PC-9 (cell line): Measurements from ENCODE around the gene CKS1B. TPM values are rescaled to one million over a fixed set of nuclear protein-coding genes. Genes with fewer than 3 reads are reported as not detected.

Experiments used
- BruUV-seq: library from RNA; stranded (reverse); fragments of 400-500 nt; replicated peaks from 2 replicates; lab custom pipeline; 2021; lab: Mats Ljungman, UMichigan
- CTCF ChIA-PET: fragments of 300-600 bp; sonication (Branson Sonifier 250); formaldehyde crosslinking; loops from one replicate; lab custom pipeline; 2022; ENCODE audit warnings: antibody characterized with exemption; lab: Charles Lee
- POLR2A ChIA-PET: fragments of 300-600 bp; sonication (Branson Sonifier 250); formaldehyde crosslinking; loops from one replicate; lab custom pipeline; 2022; ENCODE audit warnings: antibody characterized with exemption; ENCODE audit not compliant: unreplicated experiment; lab: Charles Lee
- DNase-seq, 2 experiments: peaks; one replicate each; pipeline versions ENCODE4 v3.0.0 to v3.0.0-alpha.2; 2015 to 2022; ENCODE audit warnings: mixed read lengths in 1 of 2
- H2AFZ ChIP-seq: fragments of 200-600 bp; sonication (generic); 2 replicates; pipeline ENCODE4 v1.8.1; 2017; ENCODE audit warnings: antibody characterized with exemption
- H3F3A ChIP-seq: fragments of 200-600 bp; sonication (generic); 2 replicates; pipeline ENCODE4 v1.8.1; 2017; ENCODE audit warnings: antibody characterized with exemption, mild to moderate bottlenecking, low read depth; ENCODE audit not compliant: insufficient read depth
- H3K27ac ChIP-seq: fragments of 200-600 bp; sonication (generic); 2 replicates; pipeline ENCODE4 v1.6.1; 2016; ENCODE audit warnings: mixed run types
- H3K27me3 ChIP-seq: fragments of 200-600 bp; sonication (generic); 2 replicates; pipeline ENCODE4 v1.6.1; 2016; ENCODE audit warnings: low read depth, mixed run types; ENCODE audit not compliant: insufficient read depth
- H3K36me3 ChIP-seq: fragments of 200-600 bp; sonication (generic); 2 replicates; pipeline ENCODE4 v1.6.1; 2016; ENCODE audit warnings: low read depth, mixed run types
- H3K4me1 ChIP-seq: fragments of 200-600 bp; sonication (generic); replicated peaks from 2 replicates; pipeline ENCODE4 v1.6.1; 2016; ENCODE audit warnings: mixed run types; ENCODE audit not compliant: insufficient read depth
- H3K4me2 ChIP-seq: fragments of 200-600 bp; sonication (generic); 2 replicates; pipeline ENCODE4 v1.6.1; 2017; ENCODE audit warnings: mixed run types
- H3K4me3 ChIP-seq: fragments of 200-600 bp; sonication (generic); 2 replicates; pipeline ENCODE4 v1.6.1; 2016; ENCODE audit warnings: mixed run types
- H3K79me2 ChIP-seq: fragments of 200-600 bp; sonication (generic); 2 replicates; pipeline ENCODE4 v1.6.1; 2017; ENCODE audit warnings: low read depth, mixed run types
- H3K9me2 ChIP-seq: fragments of 200-600 bp; sonication (generic); 2 replicates; pipeline ENCODE4 v1.8.1; 2017; ENCODE audit warnings: mild to moderate bottlenecking; ENCODE audit not compliant: insufficient read depth
- H3K9me3 ChIP-seq: fragments of 200-600 bp; sonication (generic); 2 replicates; pipeline ENCODE4 v1.8.1; 2016; ENCODE audit warnings: low read depth; ENCODE audit not compliant: insufficient read depth
- H4K20me1 ChIP-seq: fragments of 200-600 bp; sonication (generic); 2 replicates; pipeline ENCODE4 v1.8.1; 2017; ENCODE audit not compliant: insufficient read depth
- CTCF ChIP-seq: fragments of 200-600 bp; sonication (generic); conservative IDR thresholded peaks from 2 replicates; pipeline ENCODE4 v1.6.1; 2017; ENCODE audit warnings: mixed run types, antibody characterized with exemption, mild to moderate bottlenecking, moderate library complexity
- EZH2 ChIP-seq: fragments of 200-600 bp; sonication (generic); IDR thresholded peaks from 2 replicates; pipeline ENCODE4 v1.8.0; 2017; ENCODE audit warnings: antibody characterized with exemption, low read depth
- intact Hi-C: fragments of 100-400 bp; cut with micrococcal nuclease; formaldehyde crosslinking; loops from one replicate; pipeline ENCODE4 v1.10.0; 2022; ENCODE audit not compliant: unreplicated experiment
- total RNA-seq: library from RNA; stranded (reverse); gene quantifications from 2 replicates; pipeline ENCODE4 v1.2.3, GENCODE V29; 2021

The CKS1B gene
- total RNA-seq, 1 experiment from 2014 or later, result 236 TPM

- peaks cover 69% of the 10 kb centered on the region for H3F3A ChIP-seq
- no TSS peak for BruUV-seq
- H3K36me3 ChIP-seq, result peaks cover 23% of the 10 kb centered on the region
- H3K79me2 ChIP-seq, result peaks cover 47% of the 10 kb centered on the region
- peaks cover 6% of the 10 kb centered on the region; the same call in 1 of the 2 replicates for H4K20me1 ChIP-seq
- no peak overlapping the region for H3K4me2 ChIP-seq
- no peak overlapping the region for H3K4me3 ChIP-seq
- no peak for TF ChIP-seq CTCF
- no peak for TF ChIP-seq EZH2
- no peak for DNase-seq
- peaks cover 18% of the 10 kb centered on the region for H3K4me1 ChIP-seq
- ChIA-PET CTCF (no interaction called here), POLR2A (no interaction called here)
- no peaks in the 10 kb centered on the region for H3K9me3 ChIP-seq
- H2AFZ ChIP-seq, result no peak overlapping the region
- no peaks in the 10 kb centered on the region for H3K9me2 ChIP-seq
- no peak overlapping the region for H3K27ac ChIP-seq
- no peaks in the 10 kb centered on the region for H3K27me3 ChIP-seq
- intact Hi-C loops, result no loop called here
Observed at GRCh38 chr1:154978360-154978759, 3.9 kb downstream of the CKS1B start.

- H3K36me3 ChIP-seq, result peaks cover 22% of the 10 kb centered on the region
- no TSS peak for BruUV-seq
- no peaks in the 10 kb centered on the region for H3K27me3 ChIP-seq
- TF ChIP-seq CTCF (no peak), EZH2 (no peak)
- DNase-seq, result no peak
- peak overlapping the region; percentile 44; the same call in 1 of the 2 replicates for H3K4me3 ChIP-seq
- peak overlapping the region; percentile 71 for H3K4me2 ChIP-seq
- H2AFZ ChIP-seq, result peak overlapping the region; percentile 64; the same call in 1 of the 2 replicates
- intact Hi-C loops, result no loop called here
- peaks cover 62% of the 10 kb centered on the region for H3K79me2 ChIP-seq
- peak overlapping the region; percentile 21; the same call in 1 of the 2 replicates for H3K27ac ChIP-seq
- H3K4me1 ChIP-seq, result peaks cover 25% of the 10 kb centered on the region
- H3K9me2 ChIP-seq, result no peaks in the 10 kb centered on the region
- ChIA-PET CTCF (interaction anchor here (0.8 kb wide), 1 partner anchor 103 kb away, joined by 3 read pairs; no protein-coding TSS in a partner anchor), POLR2A (interaction anchor here (0.6 kb wide), 2 partner anchors 27 to 213 kb away, joined by 4 to 5 read pairs; partner anchors contain the start of gene PBXIP1)
- no peaks in the 10 kb centered on the region for H4K20me1 ChIP-seq
- H3K9me3 ChIP-seq, result no peaks in the 10 kb centered on the region
- peaks cover 56% of the 10 kb centered on the region for H3F3A ChIP-seq
Observed at GRCh38 chr1:154982341-154982740, 7.9 kb downstream of the CKS1B start.

DNA sequence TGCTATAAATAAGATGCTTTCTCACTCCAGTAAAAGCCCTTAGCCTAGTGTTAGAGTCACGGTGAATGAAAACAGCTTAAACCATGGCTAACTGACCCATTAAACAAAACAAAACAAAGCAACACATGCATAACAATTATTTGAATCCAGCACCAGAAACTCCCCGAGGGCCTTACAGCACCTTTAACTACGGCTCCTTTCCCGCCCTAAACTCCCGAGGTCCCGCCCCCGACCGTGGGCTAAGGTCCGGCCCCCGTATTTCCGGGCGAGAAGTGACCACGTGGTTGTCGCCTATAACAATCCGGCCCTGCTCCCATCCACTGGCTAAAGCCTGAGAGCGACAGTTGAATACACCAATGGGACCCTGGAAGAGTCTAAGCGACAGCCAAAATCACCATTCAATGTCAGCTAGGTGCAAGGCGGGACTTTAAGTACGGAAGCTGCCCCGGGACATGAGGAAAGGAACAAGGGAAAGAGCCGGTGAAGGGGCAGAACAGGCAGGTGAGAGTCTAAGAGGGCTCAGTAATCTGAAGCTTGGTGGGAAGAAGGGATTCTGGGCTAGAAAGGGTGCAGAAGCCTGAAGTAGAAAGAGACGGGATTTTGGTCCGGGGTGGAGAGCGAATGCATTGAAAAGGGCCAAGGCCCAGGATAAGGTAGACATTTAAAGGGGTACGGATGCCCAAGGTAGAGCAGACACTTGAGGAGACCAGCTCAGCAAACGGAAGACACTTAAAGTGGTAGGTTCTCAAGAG lies 8.6 kb downstream of the CKS1B start, which contains the start of gene FLAD1:
Gene FLAD1 (plus strand): TSS at position 448 of the 752 bp plus-strand sequence. CDS start 351 bp downstream, outside the sequence.
- Histone ChIP-seq H3K36me3 (peaks cover 22% of the 10 kb centered on the region), H3K79me2 (peaks cover 61% of the 10 kb centered on the region), H3K27me3 (no peaks in the 10 kb centered on the region), H3K9me2 (no peaks in the 10 kb centered on the region), H3K4me2 (peak within 1 kb of the TSS; percentile 93), H3K27ac (peak within 1 kb of the TSS; percentile 21; the same call in 1 of the 2 replicates), H3F3A (peaks cover 51% of the 10 kb centered on the region), H3K4me3 (peak within 1 kb of the TSS; percentile 72), H3K4me1 (peaks cover 32% of the 10 kb centered on the region), H4K20me1 (no peaks in the 10 kb centered on the region), H3K9me3 (no peaks in the 10 kb centered on the region), H2AFZ (peak within 1 kb of the TSS; percentile 81)
- peak; percentile 95 to 99 for DNase-seq
- BruUV-seq, result no TSS peak
- TF ChIP-seq EZH2 (no peak), CTCF (no peak)
- POLR2A ChIA-PET, result interaction anchor here (0.6 to 1.1 kb wide), 7 partner anchors 11 to 212 kb away, joined by 4 to 6 read pairs (median 5); partner anchors contain the start of gene PBXIP1
- intact Hi-C loops, result no loop called here
- CTCF ChIA-PET, result interaction anchor here (0.8 kb wide), 2 partner anchors 10 to 102 kb away, joined by 3 to 5 read pairs; no protein-coding TSS in a partner anchor
